Activated T-helper 1 cell treated with anti-CD3 and anti-CD28 coated beads, Interleukin-12 subunit alpha, Interleukin-12 subunit beta, Interleukin-2, Interleukin-4 antibody, amounts not matched to agents 30 ng/mL and 10 ng/mL and 1 ng/mL, durations not matched to agents 14 hours and 24 hours and 36 hours (primary cell): ENCODE results near the gene UGT2B7. TPM values are rescaled to one million over a fixed set of nuclear protein-coding genes. Genes with fewer than 3 reads are reported as not detected.

Experiments
- DNase-seq: peaks from one replicate; pipeline ENCODE4 v3.0.0; 2021; ENCODE audit warnings: low spot score
- H3K27ac Mint-ChIP-seq: one replicate; pipeline ENCODE4 v1.8.0; 2021; ENCODE audit warnings: mild to moderate bottlenecking, mixed read lengths
- H3K27me3 Mint-ChIP-seq: one replicate; pipeline ENCODE4 v1.8.0; 2022; ENCODE audit warnings: mild to moderate bottlenecking, moderate library complexity, mixed read lengths; ENCODE audit not compliant: insufficient read depth
- H3K36me3 Mint-ChIP-seq: one replicate; pipeline ENCODE4 v1.8.0; 2021; ENCODE audit warnings: low read depth, mixed read lengths
- H3K4me1 Mint-ChIP-seq: one replicate; pipeline ENCODE4 v1.8.0; 2021; ENCODE audit warnings: low read depth, mixed read lengths
- H3K4me3 Mint-ChIP-seq: one replicate; pipeline ENCODE4 v1.8.0; 2021; ENCODE audit warnings: mild to moderate bottlenecking, moderate library complexity, mixed read lengths
- H3K9me3 Mint-ChIP-seq: one replicate; pipeline ENCODE4 v1.8.0; 2021; ENCODE audit warnings: mixed read lengths
- intact Hi-C: fragments of 100-400 bp; cut with micrococcal nuclease; formaldehyde crosslinking; loops from one replicate; pipeline ENCODE4 v1.15.1; 2024
- total RNA-seq: library from RNA; stranded (reverse); gene quantifications from 2 replicates; pipeline ENCODE4 v1.2.3, GENCODE V29; 2022

The UGT2B7 gene
- total RNA-seq, 1 donor from 2014 or later, result not detected

- Mint-ChIP-seq H3K27me3 (peaks cover 3% of the 10 kb centered on the region), H3K4me3 (no peak overlapping the region), H3K4me1 (no peaks in the 10 kb centered on the region), H3K27ac (no peak overlapping the region), H3K36me3 (no peaks in the 10 kb centered on the region), H3K9me3 (no peaks in the 10 kb centered on the region)
- no peak for DNase-seq
- intact Hi-C loops, result no loop called here
Measured at GRCh38 chr4:69134471-69134870, 38.2 kb downstream of the UGT2B7 start.

- H3K27me3 Mint-ChIP-seq, result peaks cover 3% of the 10 kb centered on the region
- no peaks in the 10 kb centered on the region for H3K36me3 Mint-ChIP-seq
- H3K4me3 Mint-ChIP-seq, result no peak overlapping the region
- no peaks in the 10 kb centered on the region for H3K9me3 Mint-ChIP-seq
- H3K27ac Mint-ChIP-seq, result no peak overlapping the region
- no peak for DNase-seq
- H3K4me1 Mint-ChIP-seq, result no peaks in the 10 kb centered on the region
- intact Hi-C loops, result no loop called here
Measured at GRCh38 chr4:69141320-69141719, 45.0 kb downstream of the UGT2B7 start.

- H3K4me1 Mint-ChIP-seq, result no peaks in the 10 kb centered on the region
- intact Hi-C loops, result no loop called here
- no peaks in the 10 kb centered on the region for H3K9me3 Mint-ChIP-seq
- no peaks in the 10 kb centered on the region for H3K27me3 Mint-ChIP-seq
- H3K36me3 Mint-ChIP-seq, result no peaks in the 10 kb centered on the region
- H3K27ac Mint-ChIP-seq, result no peak overlapping the region
- no peak overlapping the region for H3K4me3 Mint-ChIP-seq
- DNase-seq, result no peak
Measured at GRCh38 chr4:69147334-69147733, 51.1 kb downstream of the UGT2B7 start.

GRCh38 chr4:69154021-69154420, 57.7 kb downstream of the UGT2B7 start:
- intact Hi-C loops, result no loop called here
- no peak overlapping the region for H3K27ac Mint-ChIP-seq
- no peak for DNase-seq
- H3K9me3 Mint-ChIP-seq, result no peaks in the 10 kb centered on the region
- no peak overlapping the region for H3K4me3 Mint-ChIP-seq
- H3K36me3 Mint-ChIP-seq, result no peaks in the 10 kb centered on the region
- H3K4me1 Mint-ChIP-seq, result no peaks in the 10 kb centered on the region
- no peaks in the 10 kb centered on the region for H3K27me3 Mint-ChIP-seq

GRCh38 chr4:69156913-69157312, 60.6 kb downstream of the UGT2B7 start:
- DNase-seq, result no peak
- Mint-ChIP-seq H3K36me3 (no peaks in the 10 kb centered on the region), H3K4me1 (no peaks in the 10 kb centered on the region), H3K9me3 (no peaks in the 10 kb centered on the region), H3K27ac (no peak overlapping the region), H3K27me3 (no peaks in the 10 kb centered on the region), H3K4me3 (no peak overlapping the region)
- intact Hi-C loops, result no loop called here

Other genes starting within 250 kb of the UGT2B7 start
- not detected in 2 replicates for gene UGT2A3, start 144.7 kb upstream of the UGT2B7 start, total RNA-seq
- not detected in 2 replicates for gene UGT2B11, start 118.3 kb downstream of the UGT2B7 start, total RNA-seq
- not detected in 2 replicates for gene UGT2B28, start 184.0 kb downstream of the UGT2B7 start, total RNA-seq